Kidney epithelial cell (primary cell): Measurements from ENCODE around the gene C4A. TPM values are rescaled to one million over a fixed set of nuclear protein-coding genes. Genes with fewer than 3 reads are reported as not detected.
"Not testable (repeated sequence)": the region's sequence is repeated elsewhere in the genome, so short reads cannot be mapped to it uniquely, and the experiment has no call there.

Source experiments
- DNase-seq: peaks from one replicate; pipeline ENCODE4 v3.0.0-alpha.2; 2010; ENCODE audit warnings: low read depth
- H3K27me3 ChIP-seq: 2 replicates; pipeline ENCODE4 v1.6.0; 2011; ENCODE audit warnings: low read length; ENCODE audit not compliant: control insufficient read depth, insufficient read depth
- H3K36me3 ChIP-seq: 2 replicates; pipeline ENCODE4 v1.5.1; 2011; ENCODE audit warnings: low read length; ENCODE audit not compliant: control insufficient read depth, insufficient read depth
- H3K4me3 ChIP-seq: 2 replicates; pipeline ENCODE4 v1.5.1; 2011; ENCODE audit warnings: low read depth, mild to moderate bottlenecking, control low read depth, low read length
- total RNA-seq: library from RNA; depleted of rRNA; stranded (reverse); fragments of >200 nt; gene quantifications from 2 replicates; pipeline ENCODE4 v1.2.3, GENCODE V29; 2015

Gene C4A
- total RNA-seq, 1 donor from 2014 or later: 3.2 TPM

GRCh38 chr6:32002546-32003268, 20.9 kb downstream of the C4A start:
- DNase-seq, H3K36me3 ChIP-seq, H3K27me3 ChIP-seq, H3K4me3 ChIP-seq: not testable (repeated sequence)

- DNase-seq, H3K27me3 ChIP-seq, H3K36me3 ChIP-seq, H3K4me3 ChIP-seq: not testable (repeated sequence)
Observed at GRCh38 chr6:32003301-32003700, 21.4 kb downstream of the C4A start.

GRCh38 chr6:32004393-32004792, 22.5 kb downstream of the C4A start:
- H3K4me3 ChIP-seq, H3K36me3 ChIP-seq, H3K27me3 ChIP-seq, DNase-seq: not testable (repeated sequence)

GRCh38 chr6:32004864-32005537, 23.1 kb downstream of the C4A start:
- H3K36me3 ChIP-seq, H3K4me3 ChIP-seq, H3K27me3 ChIP-seq, DNase-seq: not testable (repeated sequence)

- DNase-seq, H3K4me3 ChIP-seq, H3K36me3 ChIP-seq, H3K27me3 ChIP-seq: not testable (repeated sequence)
Observed at GRCh38 chr6:32005538-32005880, 23.7 kb downstream of the C4A start.

- DNase-seq, H3K27me3 ChIP-seq, H3K4me3 ChIP-seq: not testable (repeated sequence)
Observed at GRCh38 chr6:32005991-32006529, 24.2 kb downstream of the C4A start.

GRCh38 chr6:32007086-32007485, 25.2 kb downstream of the C4A start:
- H3K4me3 ChIP-seq, H3K27me3 ChIP-seq, DNase-seq, H3K36me3 ChIP-seq: not testable (repeated sequence)

More at GRCh38 chr6:32005991-32006529, 24.2 kb downstream of the C4A start:
- not testable (repeated sequence) for H3K36me3 ChIP-seq

- H3K27me3 ChIP-seq, H3K36me3 ChIP-seq, H3K4me3 ChIP-seq, DNase-seq: not testable (repeated sequence)
Observed at GRCh38 chr6:32008037-32008436, 26.2 kb downstream of the C4A start.

GRCh38 chr6:32008616-32009015, 26.8 kb downstream of the C4A start:
- H3K4me3 ChIP-seq, H3K27me3 ChIP-seq, H3K36me3 ChIP-seq, DNase-seq: not testable (repeated sequence)

- not testable (repeated sequence) for H3K27me3 ChIP-seq, H3K4me3 ChIP-seq, H3K36me3 ChIP-seq, DNase-seq
Observed at GRCh38 chr6:32009537-32009936, 27.7 kb downstream of the C4A start.

GRCh38 chr6:32010856-32011530, 29.1 kb downstream of the C4A start:
- H3K36me3 ChIP-seq, H3K27me3 ChIP-seq, DNase-seq, H3K4me3 ChIP-seq: not testable (repeated sequence)

- not testable (repeated sequence) for H3K4me3 ChIP-seq, H3K36me3 ChIP-seq, DNase-seq, H3K27me3 ChIP-seq
Observed at GRCh38 chr6:32012941-32013617, 31.2 kb downstream of the C4A start.

GRCh38 chr6:32013738-32014137, 31.9 kb downstream of the C4A start:
- not testable (repeated sequence) for H3K4me3 ChIP-seq, DNase-seq, H3K36me3 ChIP-seq, H3K27me3 ChIP-seq

GRCh38 chr6:32014547-32014946, 32.7 kb downstream of the C4A start, which contains the start of gene C4B:
Gene C4B (plus strand): TSS chr6:32014795. CDS start chr6:32014846, 51 bp downstream.
- H3K27me3 ChIP-seq, DNase-seq, H3K4me3 ChIP-seq, H3K36me3 ChIP-seq: not testable (repeated sequence)
